ENCODE data around the gene CD1B. TPM values are rescaled to one million over a fixed set of nuclear protein-coding genes. Genes with fewer than 3 reads are reported as not detected.

CD1B gene
- total RNA-seq, 2 donors from 2014 or later: not detected

- Histone ChIP-seq H3K4me3 (no peak overlapping the region), H3K27ac (no peak overlapping the region), H3K27me3 (no peaks in the 10 kb centered on the region), H3K36me3 (no peaks in the 10 kb centered on the region), H3K9me3 (no peaks in the 10 kb centered on the region), H3K4me1 (no peaks in the 10 kb centered on the region)
- TF ChIP-seq CTCF (IDR thresholded peaks at IDR 0.05): no peak
- no peak for DNase-seq (ENCODE audit: low spot score)
Observed at GRCh38 chr1:158331106-158331425, 265 bp downstream of the CD1B start.

- no peak for TF ChIP-seq CTCF (IDR thresholded peaks at IDR 0.05)
- Histone ChIP-seq H3K4me1 (no peaks in the 10 kb centered on the region), H3K27me3 (no peaks in the 10 kb centered on the region), H3K4me3 (no peak overlapping the region), H3K36me3 (no peaks in the 10 kb centered on the region), H3K27ac (no peak overlapping the region), H3K9me3 (no peaks in the 10 kb centered on the region)
- DNase-seq (ENCODE audit: low spot score): no peak
Observed at GRCh38 chr1:158330391-158331105, 783 bp downstream of the CD1B start.

DNA sequence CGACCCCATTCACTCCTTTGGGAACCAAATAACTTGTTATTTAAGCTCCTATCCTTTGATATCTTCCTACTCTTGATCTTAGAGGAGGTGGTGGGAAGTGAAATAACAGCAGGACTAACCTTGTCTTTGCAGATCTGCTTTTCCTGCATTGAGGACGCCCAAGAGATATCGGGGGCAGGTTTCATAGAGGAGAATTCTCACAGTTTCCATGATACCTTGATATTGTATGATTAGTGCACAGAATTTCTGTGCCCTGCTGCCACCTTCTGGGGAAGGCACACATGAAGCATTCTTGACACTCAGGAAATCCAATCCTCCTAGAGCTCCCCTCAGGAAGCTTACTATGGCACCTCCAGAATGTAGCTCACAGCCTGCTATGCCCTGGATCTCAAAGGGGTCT is 1.6 kb downstream of the CD1B start:
- no peak overlapping the region for H3K27ac ChIP-seq
- TF ChIP-seq CTCF (IDR thresholded peaks at IDR 0.05): no peak
- H3K9me3 ChIP-seq: no peaks in the 10 kb centered on the region
- H3K4me1 ChIP-seq: no peaks in the 10 kb centered on the region
- no peaks in the 10 kb centered on the region for H3K36me3 ChIP-seq
- no peaks in the 10 kb centered on the region for H3K27me3 ChIP-seq
- no peak for DNase-seq (ENCODE audit: low spot score)
- H3K4me3 ChIP-seq: no peak overlapping the region

- Histone ChIP-seq H3K4me1 (no peaks in the 10 kb centered on the region), H3K36me3 (no peaks in the 10 kb centered on the region)
Observed at GRCh38 chr1:158329300-158329699, 2.0 kb downstream of the CD1B start.

DNA sequence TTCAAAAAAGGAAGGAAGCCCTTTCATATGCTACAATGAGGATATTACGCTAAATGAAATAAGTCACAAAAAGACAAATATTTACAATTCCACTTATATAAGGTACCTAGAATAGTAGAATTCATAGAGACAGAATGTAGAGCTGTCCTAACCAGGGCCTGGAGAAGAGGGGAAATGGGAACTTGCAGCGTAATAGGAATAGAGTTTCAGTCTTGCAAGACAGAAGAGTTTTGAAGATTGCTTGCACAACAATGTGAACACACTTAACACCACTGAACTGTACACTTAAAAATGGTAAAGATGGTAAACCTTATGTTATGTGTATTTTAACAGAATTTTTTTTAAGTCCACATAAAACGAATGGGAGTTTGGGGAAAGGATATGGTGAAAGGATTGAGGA is 2.9 kb downstream of the CD1B start:
- Histone ChIP-seq H3K4me3 (no peak overlapping the region), H3K4me1 (no peaks in the 10 kb centered on the region), H3K36me3 (no peaks in the 10 kb centered on the region), H3K27ac (no peak overlapping the region), H3K27me3 (no peaks in the 10 kb centered on the region), H3K9me3 (peaks cover 0 to under 1% of the 10 kb centered on the region in 2 donors)
- no peak for TF ChIP-seq CTCF (IDR thresholded peaks at IDR 0.05)
- DNase-seq (ENCODE audit: low spot score): no peak

More at GRCh38 chr1:158329300-158329699, 2.0 kb downstream of the CD1B start:
- Histone ChIP-seq H3K27me3 (no peaks in the 10 kb centered on the region), H3K9me3 (no peaks in the 10 kb centered on the region), H3K4me3 (no peak overlapping the region), H3K27ac (no peak overlapping the region)
- no peak for TF ChIP-seq CTCF (IDR thresholded peaks at IDR 0.05)
- DNase-seq (ENCODE audit: low spot score): no peak

- H3K27me3 ChIP-seq: no peaks in the 10 kb centered on the region
- DNase-seq (ENCODE audit: low spot score): no peak
- H3K4me3 ChIP-seq: no peak overlapping the region
- no peak for TF ChIP-seq CTCF (IDR thresholded peaks at IDR 0.05)
- peaks cover 0 to 10% of the 10 kb centered on the region in 2 donors for H3K9me3 ChIP-seq
- no peaks in the 10 kb centered on the region for H3K36me3 ChIP-seq
- no peaks in the 10 kb centered on the region for H3K4me1 ChIP-seq
- H3K27ac ChIP-seq: no peak overlapping the region
Observed at GRCh38 chr1:158327481-158327880, 3.9 kb downstream of the CD1B start.
